Activated CD8-positive, alpha-beta memory T cell treated with anti-CD3 and anti-CD28 coated beads, Interleukin-2, amount 50 U/mL, for 4 hours (primary cell): ENCODE data around the gene S1PR5.
"Not testable (repeated sequence)": the region's sequence is repeated elsewhere in the genome, so short reads cannot be mapped to it uniquely, and the experiment has no call there.

ENCODE experiments used
- DNase-seq: peaks from one replicate; pipeline ENCODE4 v3.0.0-alpha.2; 2020

S1PR5 gene, protein sequence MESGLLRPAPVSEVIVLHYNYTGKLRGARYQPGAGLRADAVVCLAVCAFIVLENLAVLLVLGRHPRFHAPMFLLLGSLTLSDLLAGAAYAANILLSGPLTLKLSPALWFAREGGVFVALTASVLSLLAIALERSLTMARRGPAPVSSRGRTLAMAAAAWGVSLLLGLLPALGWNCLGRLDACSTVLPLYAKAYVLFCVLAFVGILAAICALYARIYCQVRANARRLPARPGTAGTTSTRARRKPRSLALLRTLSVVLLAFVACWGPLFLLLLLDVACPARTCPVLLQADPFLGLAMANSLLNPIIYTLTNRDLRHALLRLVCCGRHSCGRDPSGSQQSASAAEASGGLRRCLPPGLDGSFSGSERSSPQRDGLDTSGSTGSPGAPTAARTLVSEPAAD

DNA sequence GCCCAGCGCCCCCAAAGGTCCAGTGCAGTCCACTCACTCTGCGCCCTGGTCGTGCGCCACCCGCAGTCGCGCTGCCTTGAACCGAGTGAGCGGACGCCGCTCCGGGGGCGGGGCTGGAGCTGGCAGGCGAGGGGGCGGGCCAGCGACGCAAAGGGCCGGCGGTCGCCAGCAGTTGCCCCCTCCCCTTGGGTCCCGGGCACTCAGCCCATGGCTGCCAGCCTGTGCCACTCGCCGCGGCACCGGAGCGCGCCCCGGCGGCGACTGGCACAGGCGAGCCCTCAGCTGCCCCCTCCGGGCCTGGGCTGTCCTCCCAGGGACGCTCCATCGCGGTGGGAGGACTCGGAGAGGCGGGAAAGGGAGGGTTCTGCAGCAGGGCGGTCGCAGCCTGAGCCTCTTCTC lies at the start of gene S1PR5:
Gene S1PR5 (minus strand): TSS at position 87 of the 399 bp plus-strand sequence. CDS start 2,436 bp downstream, outside the sequence.
- peak; percentile 28 for DNase-seq

DNA sequence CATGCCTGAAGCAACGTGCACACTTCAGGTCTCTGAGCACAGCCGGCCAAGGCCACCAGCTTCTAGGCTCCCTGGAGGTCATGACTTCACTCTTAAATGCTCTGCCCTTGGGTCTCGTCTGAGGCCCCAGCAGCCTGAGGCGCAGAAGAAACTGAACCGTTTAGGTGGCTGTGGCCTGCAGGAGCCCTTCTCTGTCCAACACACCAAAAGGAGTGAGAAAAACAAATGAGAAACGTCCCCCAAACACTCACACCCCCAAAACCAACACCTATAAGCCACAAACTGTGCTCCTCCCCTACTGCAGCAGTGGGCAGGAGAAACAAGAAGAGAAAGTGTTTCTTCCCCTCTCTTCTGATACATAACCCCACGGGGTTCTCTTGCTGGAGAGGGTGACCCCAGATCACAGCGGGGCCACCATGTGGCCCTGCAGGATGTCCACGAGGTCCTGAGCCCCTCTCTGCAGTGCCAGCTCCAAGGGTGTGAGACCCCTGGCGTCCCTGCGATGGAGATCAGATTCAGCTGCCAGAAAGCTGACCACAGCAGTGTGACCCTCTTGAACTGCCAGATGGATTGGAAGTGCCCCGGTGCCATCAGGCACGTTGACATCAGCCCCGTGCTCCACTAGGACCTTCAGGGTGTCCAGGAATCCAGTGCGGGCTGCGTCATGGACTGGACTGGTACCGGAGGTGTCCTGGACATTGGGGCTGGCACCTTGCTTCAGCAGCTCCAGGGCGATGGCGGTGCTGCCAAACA lies 49.6 kb upstream of the S1PR5 start:
- DNase-seq: peak; percentile 34

DNA sequence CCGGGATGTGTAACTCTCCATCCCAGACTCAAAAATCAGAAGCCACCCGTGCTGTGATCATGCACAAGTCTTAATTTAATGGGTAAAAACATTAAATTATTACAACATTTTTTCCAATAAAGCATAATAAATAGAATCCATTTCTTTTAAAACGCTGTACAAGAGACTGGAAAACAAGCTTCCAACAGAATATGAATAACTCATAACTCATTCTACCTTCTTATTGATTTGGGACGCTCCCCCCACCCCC lies 49.1 kb upstream of the S1PR5 start:
- DNase-seq: no peak

DNA sequence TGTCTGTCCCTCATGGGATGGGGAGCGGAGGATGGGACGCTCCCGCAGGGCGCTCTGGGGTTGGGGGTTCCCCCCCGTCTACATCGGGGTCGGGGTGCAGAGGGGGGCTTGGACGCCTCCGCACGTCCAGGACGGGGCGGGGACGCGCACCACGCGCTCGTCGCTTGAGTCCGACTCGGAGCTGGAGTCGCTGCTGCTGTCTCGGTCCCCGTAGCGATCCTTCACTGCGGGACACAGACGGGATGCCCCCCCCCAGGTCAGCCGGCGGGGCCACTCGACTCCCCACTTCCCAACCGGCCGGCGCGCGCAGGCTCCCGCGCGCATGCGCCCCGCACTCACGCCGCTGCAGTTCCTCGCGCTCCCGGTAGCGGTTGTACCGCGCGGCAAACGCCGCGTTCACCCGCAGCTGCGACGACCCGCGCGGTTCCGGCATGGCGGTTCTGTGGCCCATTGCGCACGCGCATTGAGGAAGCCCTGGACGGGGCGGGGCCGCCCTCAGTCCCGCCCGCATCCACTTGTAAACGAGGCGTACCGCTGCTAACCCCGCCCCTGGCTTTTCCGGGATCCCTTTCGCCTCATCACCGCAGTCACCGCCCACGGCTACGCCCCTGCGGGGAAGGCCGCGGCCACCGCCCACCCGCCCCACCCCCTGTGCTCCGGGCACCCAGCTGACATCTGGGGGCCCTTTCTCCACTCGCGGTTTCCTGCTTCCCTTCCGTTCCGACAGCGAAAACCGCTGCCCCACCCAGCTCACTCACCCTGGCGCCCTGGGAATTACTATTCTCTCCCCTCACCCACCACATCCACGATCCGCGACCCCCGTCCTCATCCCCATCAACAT lies 48.5 kb upstream of the S1PR5 start, which contains the start of gene KRI1:
Gene KRI1 (minus strand): TSS at position 444 of the 841 bp plus-strand sequence. CDS start 11 bp downstream, at position 433.
- peak; percentile 99 for DNase-seq

DNA sequence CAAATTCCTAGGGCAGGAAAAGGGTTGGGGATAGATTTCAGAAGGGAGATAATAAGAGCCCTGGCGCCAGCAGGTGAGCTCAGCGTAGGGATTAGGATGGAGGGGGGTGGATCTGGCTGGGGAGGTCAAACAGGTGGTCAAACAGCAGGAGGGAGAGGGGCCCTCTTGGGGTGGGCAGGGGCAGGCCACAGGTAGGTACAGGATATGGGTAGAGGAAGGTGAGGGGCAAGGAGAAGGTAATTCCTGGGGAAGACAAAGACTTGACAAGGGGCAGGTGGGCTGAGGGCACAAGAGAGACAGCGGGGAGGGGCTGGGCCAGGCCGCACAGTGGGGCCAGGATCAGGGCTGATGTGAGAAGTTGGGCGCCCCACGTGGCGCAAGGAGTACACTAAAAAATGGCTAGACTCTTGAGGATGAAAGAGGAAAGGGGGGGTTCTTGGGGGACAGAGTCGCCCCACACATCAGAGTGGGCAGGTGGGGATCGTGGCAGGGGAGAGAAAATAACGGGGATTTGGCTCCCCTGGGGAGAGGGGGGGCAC lies 47.9 kb upstream of the S1PR5 start:
- DNase-seq: peak; percentile 62

DNA sequence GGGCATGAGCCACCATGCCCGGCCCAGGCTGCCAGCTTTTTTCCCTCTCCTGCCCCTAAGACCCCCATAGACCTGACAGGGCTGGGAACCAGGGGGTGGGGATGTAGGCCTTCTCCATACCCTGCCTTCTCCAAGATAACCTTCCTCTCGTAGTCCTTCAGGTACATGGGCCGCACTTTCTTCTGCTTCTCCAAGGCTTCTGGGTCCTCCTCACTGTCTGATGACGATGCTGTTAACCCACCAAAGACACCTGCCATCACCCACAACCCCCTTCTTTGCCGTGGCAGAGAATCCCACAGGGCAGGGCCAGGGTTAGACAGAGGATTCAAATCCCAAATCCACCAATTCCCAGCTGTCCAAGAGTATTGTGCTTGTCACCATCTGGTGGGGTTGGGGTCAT lies 45.4 kb upstream of the S1PR5 start:
- no peak for DNase-seq

DNA sequence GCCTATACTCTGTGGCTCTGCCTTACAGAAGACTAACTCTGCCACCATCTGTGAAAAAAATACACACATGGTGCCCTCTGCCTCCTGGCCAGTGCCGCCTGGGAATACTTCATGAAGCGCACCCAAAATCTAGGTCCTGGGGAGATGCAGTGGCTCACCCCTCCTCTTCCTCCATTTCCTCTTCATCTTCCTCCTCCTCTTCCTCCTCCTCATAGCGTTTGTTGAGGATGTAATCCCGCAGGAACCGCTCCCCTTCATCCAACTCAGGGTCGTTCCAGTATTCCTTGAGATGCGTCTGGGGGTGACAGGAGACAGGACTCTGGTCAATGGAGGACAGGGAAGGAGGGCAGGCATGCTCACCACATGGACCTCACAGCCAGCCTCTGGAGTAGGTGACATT lies 42.9 kb upstream of the S1PR5 start:
- no peak for DNase-seq

DNA sequence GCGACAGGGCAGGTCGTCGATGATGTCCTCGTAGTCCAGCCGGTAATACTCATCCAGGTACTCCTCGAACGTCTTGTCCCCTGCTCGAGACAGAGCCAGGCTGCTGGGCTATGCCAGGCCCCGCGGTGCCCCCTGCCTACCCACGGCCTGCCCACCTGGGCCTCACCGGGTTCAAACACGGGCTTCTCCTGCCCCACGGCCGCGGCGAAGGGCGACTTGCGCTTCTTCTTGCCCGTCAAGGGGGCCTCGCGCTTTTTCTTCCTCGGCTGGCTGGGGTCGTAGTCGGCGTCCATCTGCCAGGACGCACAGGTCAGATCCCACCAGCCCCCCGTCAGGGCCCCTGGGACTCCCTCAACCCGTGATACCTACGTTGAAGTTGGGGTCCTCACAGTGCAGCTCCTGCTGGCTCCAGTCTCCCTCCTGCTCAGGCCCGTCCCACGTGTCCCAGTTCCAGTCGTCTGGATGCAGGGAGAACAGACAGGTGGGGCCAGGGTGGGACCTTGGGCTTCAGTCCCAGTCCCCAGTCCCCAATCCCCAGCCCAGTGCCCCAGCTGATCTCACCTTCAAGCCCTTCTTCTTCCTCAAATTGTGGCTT lies 40.5 kb upstream of the S1PR5 start:
- no peak for DNase-seq

DNA sequence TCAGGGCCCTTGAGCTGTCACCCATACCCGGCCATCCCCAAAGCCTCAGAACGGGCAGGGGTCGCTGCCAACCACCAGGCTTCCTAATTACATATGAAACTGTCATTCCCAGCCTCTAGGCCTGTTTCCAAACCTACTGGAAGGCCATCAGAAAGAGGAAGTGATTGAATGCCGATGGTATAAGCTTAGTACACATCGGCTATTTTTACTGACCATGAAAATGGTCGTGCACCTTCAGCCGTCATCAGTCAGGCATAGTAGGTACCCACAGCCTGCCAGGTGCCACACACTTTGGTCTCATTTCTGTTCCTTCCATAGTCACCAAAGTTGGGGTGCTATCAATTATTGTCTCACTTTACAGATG lies 38.3 kb upstream of the S1PR5 start:
- DNase-seq: no peak

DNA sequence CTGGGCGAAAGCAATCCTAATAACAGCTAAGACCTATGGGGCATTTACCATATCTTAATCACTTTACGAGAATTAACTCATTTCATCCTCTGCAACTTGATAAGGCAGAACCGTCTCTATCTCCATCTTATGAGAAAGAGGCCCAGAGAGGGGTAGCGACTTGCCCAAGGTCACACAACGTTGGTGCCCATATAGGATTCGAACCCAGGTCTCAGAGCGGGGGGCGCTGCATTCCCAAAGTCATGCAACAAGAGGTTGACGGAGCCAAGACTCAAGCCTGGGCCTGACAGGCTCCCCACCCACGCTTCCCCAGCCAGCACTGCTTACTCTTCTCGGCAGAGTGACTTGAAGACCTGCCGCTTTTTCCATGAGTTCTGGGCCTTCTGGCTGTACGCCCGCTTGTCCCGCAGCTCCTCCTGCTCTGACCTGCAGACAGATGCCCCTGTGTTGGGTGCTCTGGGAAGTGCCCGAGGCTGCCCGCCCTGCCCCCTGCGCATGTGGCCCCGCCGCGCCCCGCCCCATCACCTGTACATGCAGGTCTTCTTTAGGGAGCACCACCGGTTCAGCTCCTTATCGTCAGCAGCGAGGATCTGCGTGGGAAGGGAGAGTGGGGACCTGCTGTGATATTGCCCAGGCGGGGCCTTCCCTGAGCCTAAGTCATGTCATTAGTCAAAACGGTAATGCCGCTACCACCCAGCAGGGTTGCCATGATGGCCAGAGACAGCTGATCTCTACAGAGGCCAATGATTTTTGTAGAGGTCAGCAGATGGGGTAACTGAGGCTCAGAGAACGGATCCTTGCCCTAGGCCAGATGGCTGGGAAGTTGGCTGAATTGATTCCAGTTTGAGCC lies 37.7 kb upstream of the S1PR5 start:
- no peak for DNase-seq

DNA sequence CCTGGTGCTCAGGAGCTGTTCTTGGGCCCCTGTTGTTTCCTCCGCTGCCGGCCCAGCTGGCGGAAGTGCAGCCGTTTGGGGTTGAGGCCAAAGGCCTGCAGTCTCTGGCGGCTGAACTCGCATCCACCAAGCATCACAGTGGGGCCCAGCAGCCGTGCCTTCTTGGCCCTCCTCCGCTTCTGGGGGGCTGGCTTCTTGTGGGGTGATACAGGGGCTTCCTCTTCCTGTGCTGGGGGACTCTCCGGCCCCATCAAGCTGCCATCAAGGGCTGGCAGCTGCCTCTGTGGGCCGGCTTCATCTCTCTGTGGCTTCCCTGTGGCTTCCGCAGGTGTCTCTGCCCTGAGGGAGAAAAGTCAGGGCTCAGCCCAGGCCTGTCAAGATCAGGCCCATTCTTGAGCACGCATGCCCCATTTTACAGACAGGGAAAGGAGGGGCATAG lies 36.7 kb upstream of the S1PR5 start:
- DNase-seq: peak; percentile 53

DNA sequence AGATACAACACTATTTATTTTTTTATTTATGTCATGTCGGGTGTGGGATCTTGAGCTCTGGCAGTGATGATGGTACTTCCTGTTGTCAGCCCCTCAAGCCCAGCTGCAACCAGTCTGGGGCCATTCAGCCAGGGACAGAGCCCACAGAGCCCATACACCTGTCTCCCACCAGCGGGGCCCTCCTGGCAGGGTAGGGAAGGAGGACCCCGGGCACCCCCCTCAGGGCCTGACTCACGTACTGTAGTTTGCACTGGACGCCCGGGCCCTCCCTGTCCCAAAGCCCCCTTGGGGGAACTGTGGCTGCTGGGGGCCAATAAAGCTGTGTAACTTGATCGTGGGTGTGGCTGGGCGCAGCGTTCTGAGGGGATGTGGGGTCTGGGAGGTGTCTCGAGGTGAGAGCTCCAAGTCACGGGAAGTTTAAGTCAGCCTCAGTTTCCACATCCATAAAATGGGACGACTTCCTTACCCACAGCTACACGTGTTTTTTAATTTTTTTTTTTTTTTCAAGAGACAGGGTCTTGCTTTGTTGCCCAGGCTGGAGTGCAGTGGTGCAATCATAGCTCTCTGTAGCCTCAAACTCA lies 35.9 kb upstream of the S1PR5 start:
- DNase-seq: no peak

DNA sequence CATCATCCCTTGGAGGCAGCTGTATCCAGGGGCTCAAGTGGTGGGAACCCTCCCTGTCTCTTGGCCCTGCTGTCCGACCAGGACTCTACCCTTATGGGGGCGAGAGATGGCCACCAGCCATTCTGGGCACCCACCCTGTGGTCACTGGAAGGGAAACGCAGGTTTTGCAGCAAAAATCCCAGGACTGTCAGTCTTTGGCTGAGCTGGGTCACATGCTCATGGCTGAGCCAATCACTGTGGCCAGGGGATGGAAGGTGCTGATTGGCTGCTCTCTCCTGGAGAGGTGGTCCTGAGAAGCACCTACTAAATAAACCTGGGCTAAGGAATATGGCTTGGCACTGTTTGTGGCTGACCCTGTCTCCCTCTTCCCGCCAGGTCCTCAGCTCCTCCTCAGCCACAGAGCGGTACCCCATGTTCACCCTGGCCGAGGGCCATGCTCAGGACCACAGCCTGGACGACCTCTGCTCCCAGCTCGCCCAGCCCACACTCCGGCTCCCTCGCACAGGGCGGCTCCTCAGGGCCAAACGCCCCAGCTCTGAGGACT lies 35.3 kb upstream of the S1PR5 start:
- DNase-seq: no peak

DNA sequence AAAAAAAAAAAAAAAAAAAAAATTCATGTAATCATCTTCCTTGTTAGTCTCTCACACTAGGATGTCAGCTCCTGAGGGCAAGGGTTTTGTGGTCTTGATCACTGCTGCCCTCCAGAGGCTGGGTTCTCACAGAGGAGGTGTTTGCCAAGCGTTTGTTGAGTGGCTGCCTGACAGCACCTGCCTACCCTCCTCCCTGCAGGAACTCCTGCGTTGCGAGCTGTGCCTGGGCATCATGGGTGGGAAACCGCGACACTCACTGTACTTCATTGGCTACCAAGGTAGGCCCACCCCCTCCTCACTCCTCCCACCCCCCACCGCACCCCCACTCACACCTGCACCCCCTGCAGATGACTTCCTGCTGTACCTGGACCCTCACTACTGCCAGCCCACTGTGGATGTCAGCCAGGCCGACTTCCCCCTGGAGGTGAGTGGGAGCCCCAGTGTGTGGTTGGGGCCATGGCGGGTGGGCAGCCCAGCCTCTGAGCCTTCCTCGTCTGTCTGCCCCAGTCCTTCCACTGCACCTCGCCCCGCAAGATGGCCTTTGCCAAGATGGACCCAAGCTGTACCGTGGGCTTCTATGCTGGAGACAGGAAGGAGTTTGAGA lies 34.6 kb upstream of the S1PR5 start:
- DNase-seq: peak; percentile 48

DNA sequence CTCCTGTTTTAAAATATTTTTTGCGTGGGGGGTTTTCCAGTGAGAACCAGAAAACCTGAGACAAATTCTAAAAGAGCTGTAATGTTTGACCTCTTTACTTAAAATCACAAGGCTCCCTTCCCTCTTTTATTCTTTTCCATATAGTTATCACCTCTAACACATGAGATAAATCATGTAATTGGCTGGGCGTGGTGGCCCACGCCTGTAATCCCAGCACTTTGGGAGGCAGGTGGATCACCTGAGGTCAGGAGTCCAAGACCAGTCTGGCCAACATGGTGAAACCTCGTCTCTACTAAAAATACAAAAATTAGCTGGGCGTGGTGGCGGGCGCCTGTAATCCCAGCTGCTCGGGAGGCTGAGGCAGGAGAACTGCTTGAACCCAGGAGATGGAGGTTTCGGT lies 33.8 kb upstream of the S1PR5 start:
- not testable (repeated sequence) for DNase-seq

DNA sequence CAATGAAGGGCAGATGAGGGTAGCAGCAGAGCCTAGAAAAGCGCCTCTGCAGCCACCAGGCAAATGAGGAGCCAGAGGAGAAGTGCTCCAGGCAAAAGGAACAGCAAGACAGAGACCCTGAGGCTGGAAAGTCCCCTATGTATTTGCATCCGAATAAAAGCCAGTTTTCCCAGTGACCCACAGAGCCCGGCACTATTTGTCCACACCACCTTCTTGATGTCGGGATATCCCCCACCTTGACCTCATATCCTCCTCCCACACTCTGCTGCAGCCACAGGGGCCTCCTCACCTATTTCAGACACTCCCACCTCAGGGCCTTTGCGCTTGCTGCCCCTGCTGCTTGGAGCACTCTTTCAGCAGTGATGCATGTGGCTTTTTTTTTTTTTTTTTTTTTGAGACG lies 33.1 kb upstream of the S1PR5 start:
- no peak for DNase-seq

DNA sequence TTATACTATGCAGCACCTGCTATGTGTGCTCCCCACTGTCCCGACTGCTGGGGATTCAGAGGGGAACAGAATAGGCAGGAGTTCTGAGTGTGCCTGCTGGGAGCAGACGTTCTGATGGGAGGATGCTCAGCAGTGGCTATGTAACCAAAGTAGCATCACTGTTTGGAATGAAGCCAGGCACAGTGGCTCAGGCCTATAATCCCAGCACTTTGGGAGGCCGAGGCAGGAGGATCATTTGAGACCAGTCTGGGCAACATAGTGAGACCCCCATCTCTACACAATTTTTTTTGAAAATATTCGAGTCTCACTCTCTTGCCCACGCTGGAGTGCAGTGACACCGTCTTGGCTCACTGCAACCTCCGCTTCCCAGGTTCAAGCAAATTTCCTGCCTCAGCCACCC lies 32.5 kb upstream of the S1PR5 start:
- no peak for DNase-seq

DNA sequence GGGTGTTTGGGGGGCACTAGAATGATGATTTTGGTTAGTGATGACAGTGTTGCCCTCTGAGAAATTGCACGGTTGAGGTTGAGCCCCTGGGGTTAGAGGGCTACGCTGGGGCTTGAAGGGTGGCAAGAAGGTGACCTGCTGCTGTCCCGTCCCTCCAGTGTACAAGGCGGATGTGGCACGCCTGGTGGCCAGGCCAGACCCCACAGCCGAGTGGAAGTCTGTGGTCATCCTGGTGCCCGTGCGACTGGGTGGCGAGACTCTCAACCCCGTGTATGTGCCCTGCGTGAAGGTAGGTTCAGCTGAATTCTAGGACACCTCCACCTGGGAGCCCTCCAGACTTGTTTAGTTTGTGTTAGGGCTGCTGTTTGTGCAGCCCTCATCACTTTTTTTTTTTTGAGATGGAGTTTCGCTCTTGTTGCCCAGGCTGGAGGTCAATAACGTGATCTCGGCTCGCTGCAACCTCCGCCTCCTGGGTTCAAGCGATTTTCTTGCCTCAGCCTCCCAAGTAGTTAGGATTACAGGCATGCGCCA lies 31.6 kb upstream of the S1PR5 start:
- no peak for DNase-seq

DNA sequence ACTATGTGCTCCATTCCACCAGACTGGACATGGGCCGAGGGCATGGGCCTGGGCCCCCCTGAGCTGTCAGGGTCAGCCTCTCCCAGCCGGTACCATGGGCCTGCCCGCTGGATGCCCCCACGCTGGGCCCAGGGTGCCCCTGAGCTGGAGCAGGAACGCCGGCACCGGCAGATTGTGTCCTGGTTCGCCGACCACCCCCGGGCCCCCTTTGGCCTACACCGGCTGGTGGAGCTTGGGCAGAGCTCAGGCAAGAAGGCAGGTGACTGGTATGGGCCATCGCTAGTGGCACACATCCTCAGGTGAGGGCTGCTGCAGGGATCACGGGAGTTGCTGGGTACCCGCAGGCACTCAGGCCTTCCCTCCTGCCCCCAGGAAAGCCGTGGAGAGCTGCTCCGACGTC lies 29.6 kb upstream of the S1PR5 start:
- DNase-seq: no peak

DNA sequence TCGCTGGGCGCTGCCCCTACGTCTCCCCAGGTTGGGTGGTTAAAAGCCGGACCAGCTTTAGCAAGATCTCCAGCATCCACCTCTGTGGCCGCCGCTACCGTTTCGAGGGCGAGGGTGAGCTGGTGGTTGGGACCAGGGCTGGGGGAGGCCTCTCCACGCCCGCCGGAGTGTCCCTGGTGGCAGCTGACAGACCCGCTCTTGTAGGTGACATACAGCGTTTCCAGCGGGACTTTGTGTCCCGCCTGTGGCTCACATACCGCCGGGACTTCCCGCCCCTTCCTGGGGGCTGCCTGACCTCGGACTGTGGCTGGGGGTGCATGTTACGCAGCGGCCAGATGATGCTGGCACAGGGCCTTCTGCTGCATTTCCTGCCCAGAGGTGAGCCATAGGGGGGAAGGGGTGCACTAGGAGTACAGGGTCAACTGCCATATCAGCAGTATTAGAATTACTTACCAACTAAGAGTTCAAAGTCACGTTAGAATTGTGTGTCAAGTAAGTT lies 27.6 kb upstream of the S1PR5 start:
- no peak for DNase-seq
